Skin of body (tissue), 2 donors: ENCODE data around the gene ARFGAP3. TPM values are rescaled to one million over a fixed set of nuclear protein-coding genes. Genes with fewer than 3 reads are reported as not detected.
A peak's percentile ranks its signal among the peaks of the same experiment; 100 is the strongest.
"Not testable (repeated sequence)": the region's sequence is repeated elsewhere in the genome, so short reads cannot be mapped to it uniquely, and the experiment has no call there.

Experiments
- DNase-seq: peaks from one replicate; lab custom pipeline; 2025; lab: John Stamatoyannopoulos, UW
- total RNA-seq: library from RNA; depleted of rRNA; stranded (reverse); fragments of >200 nt; gene quantifications from one replicate; pipeline ENCODE4 v1.2.3, GENCODE V29; 2014

Gene ARFGAP3
- total RNA-seq, 1 donor from 2014 or later = 37.7 TPM

GRCh38 chr22:42796081-42796480 lies 61.0 kb downstream of the ARFGAP3 start:
- no peak for DNase-seq

- no peak for DNase-seq
Measured at GRCh38 chr22:42794551-42795510, 62.2 kb downstream of the ARFGAP3 start.

- DNase-seq = no peak
Measured at GRCh38 chr22:42793848-42794405, 63.1 kb downstream of the ARFGAP3 start.

GRCh38 chr22:42792909-42793847 lies 63.9 kb downstream of the ARFGAP3 start:
- DNase-seq = no peak

GRCh38 chr22:42792453-42792908 lies 64.6 kb downstream of the ARFGAP3 start:
- DNase-seq = no peak

- no peak for DNase-seq
Measured at GRCh38 chr22:42791721-42792452, 65.2 kb downstream of the ARFGAP3 start.

GRCh38 chr22:42788466-42788865 lies 68.6 kb downstream of the ARFGAP3 start:
- DNase-seq = no peak

- DNase-seq = no peak
Measured at GRCh38 chr22:42788021-42788420, 69.1 kb downstream of the ARFGAP3 start.

GRCh38 chr22:42787357-42787736 lies 69.7 kb downstream of the ARFGAP3 start:
- no peak for DNase-seq

- DNase-seq = no peak
Measured at GRCh38 chr22:42786606-42787356, 70.3 kb downstream of the ARFGAP3 start.

- no peak for DNase-seq
Measured at GRCh38 chr22:42785706-42786499, 71.2 kb downstream of the ARFGAP3 start.

- not testable (repeated sequence) for DNase-seq
Measured at GRCh38 chr22:42782306-42782705, 74.8 kb downstream of the ARFGAP3 start.

- DNase-seq = peak; percentile 95
Measured at GRCh38 chr22:42780070-42780540, 77.0 kb downstream of the ARFGAP3 start.

- no peak for DNase-seq
Measured at GRCh38 chr22:42777126-42777525, 79.9 kb downstream of the ARFGAP3 start.

GRCh38 chr22:42773167-42773566 lies 83.9 kb downstream of the ARFGAP3 start:
- no peak for DNase-seq

GRCh38 chr22:42772647-42773046 lies 84.4 kb downstream of the ARFGAP3 start:
- DNase-seq = no peak

GRCh38 chr22:42770941-42771647 lies 86.0 kb downstream of the ARFGAP3 start:
- DNase-seq = no peak

GRCh38 chr22:42770448-42770726 lies 86.7 kb downstream of the ARFGAP3 start:
- DNase-seq = no peak
